ENCODE measurements around the gene EPB41L2.

EPB41L2 gene

DNA sequence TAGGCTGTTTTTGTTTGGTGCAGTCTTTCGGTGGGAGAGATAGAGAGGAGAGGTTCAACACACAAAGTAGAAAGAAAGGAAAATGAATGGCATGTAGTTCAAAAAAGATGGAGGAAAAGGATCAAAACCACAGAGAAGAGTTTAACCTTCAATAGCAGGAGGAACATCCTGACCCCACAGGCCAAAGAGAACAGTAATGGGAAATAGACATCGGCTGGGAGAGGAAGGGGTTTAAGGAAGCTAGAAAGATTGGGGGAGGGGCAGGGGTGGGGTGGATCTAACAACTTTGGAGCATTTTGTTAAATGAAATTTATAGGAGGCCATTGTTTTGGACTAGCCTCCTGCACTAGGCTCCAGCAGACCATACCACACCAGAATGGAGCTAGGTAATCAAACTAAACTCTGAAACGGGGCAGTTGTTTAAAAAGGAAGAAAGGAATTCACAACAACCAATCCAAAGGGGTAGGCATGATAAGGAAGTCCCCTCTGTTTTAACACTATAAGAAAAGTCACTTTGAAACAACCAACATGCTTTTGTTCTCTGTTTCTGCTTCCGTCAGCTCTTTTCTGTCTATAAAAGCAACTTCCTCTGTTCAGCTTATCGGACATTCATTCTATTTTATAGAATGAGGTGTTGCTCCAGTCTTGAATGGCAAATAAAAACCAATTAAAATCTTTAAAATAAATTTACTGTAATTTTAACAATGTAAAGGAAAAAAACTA, 82.6 kb downstream of the EPB41L2 start:
- no peak for DNase-seq (ENCODE audit: low read depth in 2 of 2, low spot score in 1 of 2)

DNA sequence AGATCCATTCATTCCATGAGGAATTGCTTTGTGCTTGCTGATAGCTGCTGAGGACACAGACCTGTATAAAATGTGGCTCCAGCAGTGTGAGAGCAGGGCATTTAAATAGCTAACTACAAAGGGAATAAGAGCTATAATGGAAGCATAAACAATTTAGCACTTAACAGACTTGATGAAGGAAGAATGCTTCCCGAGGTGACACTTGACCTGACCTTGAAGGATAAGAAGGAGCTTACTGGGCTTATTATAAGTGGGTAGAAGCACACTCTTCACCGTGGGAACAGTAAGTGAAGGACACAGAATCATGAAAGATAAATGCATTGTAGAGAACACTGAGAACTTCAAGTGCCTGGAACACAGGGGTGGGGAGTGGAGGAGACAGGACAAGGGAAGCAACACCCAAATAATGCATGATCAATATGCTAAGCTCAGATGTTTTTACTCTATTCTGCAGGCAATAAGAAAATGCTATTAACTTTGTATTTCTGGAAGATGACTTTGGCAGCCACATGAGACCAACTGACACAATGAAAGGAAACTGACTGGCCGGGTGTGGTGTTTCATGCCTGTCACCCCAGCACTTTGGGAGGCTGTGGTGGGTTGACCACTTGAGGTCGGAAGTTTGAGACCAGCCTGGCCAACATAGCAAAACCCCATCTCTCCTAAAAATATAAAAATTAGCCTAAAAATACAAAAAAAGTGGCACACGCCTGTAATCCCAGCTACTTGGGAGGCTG, 84.2 kb downstream of the EPB41L2 start:
- no peak for DNase-seq (ENCODE audit: low read depth in 2 of 2, low spot score in 1 of 2)

DNA sequence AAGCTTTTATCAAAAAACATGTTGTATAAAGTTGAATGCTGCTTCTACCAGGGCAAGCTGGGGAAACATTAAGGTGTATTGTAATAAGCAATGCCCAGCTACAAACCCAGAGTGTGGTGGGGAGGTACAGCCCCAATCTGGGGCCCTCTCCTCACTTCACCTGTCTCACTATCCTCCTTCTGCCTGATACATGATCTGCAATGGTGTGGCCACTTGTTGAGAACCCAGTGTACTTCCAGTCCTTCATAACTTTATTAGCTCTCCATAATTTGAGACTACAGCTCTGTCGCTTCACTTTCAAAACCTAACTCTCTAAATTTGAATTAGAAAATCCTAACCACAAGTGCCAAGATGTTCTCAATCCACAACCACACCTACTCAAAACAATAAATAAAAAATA, 84.9 kb downstream of the EPB41L2 start:
- no peak for DNase-seq (ENCODE audit: low read depth in 2 of 2, low spot score in 1 of 2)

DNA sequence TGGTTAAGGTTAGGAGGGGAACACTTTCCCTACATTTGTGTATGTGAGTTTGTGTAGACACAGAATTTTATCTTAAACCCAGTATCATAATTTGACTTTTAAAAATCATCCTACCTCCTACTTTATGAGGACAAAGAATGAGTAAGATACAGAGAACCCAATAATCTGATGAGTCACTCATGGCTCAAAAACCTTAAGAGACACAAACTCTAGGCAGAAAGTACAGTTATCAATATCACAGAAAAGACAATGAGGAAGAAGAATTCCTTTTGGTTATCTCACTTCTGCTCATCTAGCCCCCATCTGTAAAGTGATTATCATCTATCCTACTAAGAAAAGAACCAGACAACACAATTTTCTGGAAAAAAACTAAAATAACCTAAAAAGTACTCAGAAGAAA, 87.7 kb downstream of the EPB41L2 start:
- DNase-seq (ENCODE audit: low read depth in 2 of 2, low spot score in 1 of 2) = no peak

DNA sequence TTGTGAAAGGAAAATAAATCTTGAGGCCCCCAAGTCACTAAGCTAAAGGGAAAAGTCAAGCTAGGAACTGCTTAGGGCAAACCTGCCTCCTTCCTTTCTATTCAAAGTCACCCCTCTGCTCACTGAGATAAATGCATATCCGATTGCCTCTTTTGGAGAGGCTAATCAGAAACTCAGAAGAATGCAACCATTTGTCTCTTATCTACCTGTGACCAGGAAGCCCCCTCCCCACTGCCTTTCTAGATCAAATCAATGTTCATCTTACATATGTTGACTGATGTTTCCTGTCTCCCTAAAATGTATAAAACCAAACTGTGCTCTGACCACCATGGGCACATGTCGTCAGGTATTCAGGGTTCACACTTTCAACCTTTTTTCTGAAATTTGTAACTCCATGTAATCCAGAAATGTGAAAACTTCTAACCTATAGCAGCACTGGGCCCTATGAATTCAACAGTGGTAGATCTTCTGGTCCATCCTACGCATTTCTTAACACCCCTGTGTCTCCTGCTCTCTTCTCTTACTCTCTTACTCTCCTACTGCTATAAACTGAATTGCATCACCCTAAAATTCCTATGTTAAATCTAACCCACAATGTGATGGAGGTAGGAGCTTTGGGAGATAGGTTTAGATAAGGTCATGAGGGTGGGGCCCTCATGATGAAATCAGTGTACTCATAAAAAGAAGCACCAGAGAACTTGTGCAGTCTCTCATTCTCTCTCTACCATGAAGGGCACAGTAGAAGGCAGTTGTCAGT, 89.3 kb downstream of the EPB41L2 start:
- DNase-seq (ENCODE audit: low read depth in 2 of 2, low spot score in 1 of 2) = no peak

DNA sequence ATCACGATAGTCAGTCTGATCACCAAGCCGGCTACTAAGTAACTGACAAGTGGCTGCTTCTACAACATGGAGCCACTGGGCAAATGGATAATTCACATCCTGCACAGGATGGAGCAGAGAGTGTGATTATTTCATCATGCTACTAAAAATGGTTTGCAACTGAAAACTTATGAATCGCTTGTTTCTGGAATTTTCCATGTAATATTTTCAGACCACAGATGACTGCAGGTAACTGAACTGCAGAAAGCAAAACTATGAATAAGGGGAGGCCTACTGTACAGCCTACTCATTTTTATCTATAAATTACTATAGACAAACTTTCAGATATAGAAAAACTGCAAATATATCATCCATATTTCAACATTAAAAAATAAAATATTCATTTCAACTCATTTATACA, 91.5 kb downstream of the EPB41L2 start:
- no peak for DNase-seq (ENCODE audit: low read depth in 2 of 2, low spot score in 1 of 2)

DNA sequence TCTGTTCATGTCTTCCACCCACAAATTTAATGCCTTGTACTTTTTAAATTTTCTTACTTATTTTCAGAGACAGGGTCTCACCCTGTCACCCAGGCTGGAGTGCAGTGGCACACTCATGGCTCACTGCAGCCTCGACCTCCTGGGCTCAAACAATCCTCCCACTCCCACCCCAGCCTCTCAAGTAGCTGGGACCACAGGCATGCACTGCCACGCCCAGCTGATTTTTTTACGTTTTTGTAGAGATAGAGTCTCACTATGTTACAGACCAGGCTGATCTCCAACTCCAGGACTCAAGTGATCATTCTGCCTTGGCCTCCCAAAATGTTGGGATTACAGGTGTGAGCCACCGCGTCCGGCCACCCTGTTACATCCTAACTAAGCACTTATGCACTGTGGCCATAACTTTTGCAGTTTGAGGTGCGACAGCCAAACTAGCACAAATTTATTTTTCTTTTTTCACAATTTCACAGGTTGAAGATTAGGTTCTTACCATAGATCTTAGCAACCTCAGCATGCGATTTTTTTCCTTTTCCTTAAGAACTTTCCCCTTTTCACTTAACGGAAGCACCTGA, 92.1 kb downstream of the EPB41L2 start:
- DNase-seq (ENCODE audit: low read depth in 2 of 2, low spot score in 1 of 2) = no peak

DNA sequence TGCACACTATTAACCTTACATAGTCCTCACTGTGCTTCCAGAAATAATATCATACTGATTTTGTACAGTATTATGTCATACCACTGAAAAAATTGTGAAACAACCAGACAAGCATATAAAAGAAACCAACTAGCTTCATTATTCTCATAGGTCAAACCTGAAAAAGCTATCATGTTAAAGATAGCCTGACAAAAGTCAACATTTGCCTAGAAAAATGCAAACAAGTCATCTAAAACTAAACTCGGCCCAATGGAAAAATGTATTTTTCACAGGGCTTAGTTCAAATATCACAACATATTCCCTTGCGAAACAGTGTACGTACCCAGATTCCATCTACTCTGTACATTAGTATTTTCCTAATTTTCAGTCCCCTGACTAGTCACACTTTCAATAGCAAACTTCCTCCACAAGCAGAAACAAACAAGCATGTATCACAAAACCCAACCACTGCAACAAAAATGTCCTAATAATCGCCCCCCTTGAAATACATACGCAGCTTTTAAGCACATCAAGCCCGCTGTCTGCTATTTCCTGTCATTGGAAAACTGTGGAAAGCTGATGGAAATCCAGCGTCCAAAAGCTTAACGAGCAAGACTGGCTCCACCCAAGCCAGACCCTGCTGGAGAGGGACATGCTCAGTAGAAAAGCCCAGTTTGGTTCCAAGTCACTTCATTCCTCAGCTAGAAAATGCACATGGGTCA, 93.1 kb downstream of the EPB41L2 start:
- DNase-seq (ENCODE audit: low read depth in 2 of 2, low spot score in 1 of 2) = no peak

DNA sequence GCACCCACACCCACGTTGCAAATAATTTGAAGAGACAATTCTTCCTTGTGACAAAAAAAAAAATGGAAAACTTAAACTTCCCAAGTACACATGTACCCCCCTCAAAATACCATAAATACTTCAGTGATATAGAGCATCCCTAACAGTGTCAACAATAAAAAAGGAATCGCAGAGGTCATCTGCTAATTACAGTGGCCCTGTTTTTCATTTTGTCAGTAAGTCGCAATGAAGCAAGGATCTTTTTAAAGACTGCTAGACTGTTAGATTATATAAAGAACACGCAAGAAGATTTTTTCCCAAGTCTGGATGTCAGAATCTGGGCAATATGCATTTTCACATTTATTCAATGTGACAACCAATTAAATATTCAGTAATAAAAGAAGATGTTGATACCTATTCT, 93.9 kb downstream of the EPB41L2 start:
- no peak for DNase-seq (ENCODE audit: low read depth in 2 of 2, low spot score in 1 of 2)

DNA sequence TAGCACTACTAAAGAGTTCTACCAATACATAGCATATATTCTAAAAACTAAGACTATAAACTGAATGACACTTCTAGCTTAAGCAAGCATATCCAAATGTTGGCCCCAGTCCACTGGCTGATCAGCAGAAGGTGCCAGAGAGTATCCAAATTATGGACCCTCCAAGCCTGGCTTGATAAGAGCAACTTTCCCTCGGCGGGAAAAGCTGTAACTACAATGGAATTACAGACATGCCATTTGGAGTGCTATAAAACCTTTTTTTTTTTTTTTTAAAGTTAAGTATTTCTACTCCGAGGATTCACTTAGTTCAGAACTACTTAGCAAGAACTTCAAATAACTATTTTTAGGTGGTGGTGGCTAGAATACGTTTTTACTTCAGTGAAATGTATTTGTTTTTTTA, 94.6 kb downstream of the EPB41L2 start:
- DNase-seq (ENCODE audit: low read depth in 2 of 2, low spot score in 1 of 2) = no peak

DNA sequence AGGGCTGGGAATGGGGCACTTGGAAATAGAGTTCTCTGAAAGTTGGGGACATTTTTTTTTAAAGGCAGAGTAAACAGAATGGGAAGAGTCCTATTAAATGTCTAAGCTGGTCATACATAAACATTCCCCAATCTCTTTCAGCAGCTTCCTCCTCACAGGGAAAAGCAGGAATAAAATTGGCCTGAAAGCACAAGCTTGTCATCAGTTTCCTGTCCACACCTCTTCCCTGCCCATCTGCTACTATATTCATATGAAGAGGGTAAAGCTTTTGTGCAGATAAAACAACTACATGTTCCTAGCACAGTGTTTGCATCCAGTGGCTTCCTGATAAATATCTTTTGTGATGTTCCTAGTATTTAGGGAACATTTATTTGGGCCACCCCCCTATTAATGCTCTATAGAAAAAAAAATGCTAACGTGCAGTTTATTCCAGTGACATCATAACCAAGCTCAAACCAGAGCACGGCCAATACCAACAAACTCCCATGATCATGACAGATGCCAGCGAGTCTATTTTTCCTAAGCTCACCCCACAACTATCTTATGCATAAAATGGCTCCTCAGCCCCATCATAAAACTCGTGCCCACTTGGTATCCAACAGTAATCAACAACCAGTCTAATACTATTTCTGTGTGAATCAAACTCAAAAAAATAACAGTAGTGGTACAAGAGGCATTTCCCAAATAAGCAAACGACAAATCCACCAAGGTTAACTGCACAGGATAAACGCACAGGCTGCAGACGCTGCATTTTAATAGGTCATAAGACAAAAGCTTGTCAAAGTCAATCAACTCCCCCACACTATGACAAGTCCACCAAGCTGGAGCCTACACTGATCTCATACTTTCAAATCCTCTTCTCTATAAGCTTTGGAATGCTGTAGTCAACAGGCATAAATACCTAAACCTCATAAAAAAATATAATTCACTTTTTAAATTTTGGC, 95.3 kb downstream of the EPB41L2 start:
- no peak for DNase-seq (ENCODE audit: low read depth in 2 of 2, low spot score in 1 of 2)

DNA sequence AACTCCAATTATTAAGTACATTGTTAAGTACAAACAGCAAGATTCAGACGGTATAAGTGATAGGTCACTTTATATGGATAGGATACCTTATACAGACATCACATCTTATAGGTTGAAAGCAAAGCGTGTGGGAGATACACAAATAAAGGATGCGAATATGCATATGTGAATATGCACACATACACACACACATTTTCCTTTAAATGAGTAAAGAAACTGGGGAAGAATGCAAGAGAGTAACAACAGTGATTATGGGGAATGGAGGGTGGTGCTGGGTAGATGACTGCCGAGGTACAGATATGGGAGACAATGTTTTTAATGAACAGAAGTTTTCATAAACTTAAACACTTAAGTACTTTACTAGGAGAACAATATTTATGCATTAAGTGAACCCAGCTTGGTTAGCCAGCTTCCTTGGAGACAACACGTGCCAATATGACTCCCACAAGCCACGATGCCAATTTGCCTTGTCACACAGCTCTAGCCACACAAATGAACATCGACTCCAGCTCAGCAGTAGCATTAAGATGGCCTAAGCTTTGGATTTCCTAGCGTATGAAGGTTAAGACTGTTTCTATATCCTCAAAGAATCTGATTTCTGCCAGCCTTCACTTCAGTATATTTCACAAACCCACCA, 96.6 kb downstream of the EPB41L2 start:
- no peak for DNase-seq (ENCODE audit: low read depth in 2 of 2, low spot score in 1 of 2)

DNA sequence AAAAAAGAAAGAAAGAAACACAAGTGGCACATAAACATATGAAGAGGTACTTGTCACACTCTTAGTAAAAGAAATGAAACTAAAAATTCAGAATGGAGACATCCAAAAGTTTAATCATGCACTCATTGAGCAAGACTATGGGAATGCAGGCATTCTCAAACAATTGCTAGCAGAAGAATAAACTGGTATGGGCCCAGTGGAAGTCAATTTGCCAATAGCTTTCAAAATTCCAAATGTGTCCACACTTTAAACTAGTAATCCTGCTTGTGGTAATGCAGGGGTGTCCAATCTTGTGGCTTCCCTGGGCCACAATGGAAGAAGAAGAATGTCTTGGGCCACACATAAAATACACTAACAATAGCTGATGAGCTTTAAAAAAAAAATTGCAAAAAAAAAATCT, 97.4 kb downstream of the EPB41L2 start:
- DNase-seq (ENCODE audit: low read depth in 2 of 2, low spot score in 1 of 2) = no peak

DNA sequence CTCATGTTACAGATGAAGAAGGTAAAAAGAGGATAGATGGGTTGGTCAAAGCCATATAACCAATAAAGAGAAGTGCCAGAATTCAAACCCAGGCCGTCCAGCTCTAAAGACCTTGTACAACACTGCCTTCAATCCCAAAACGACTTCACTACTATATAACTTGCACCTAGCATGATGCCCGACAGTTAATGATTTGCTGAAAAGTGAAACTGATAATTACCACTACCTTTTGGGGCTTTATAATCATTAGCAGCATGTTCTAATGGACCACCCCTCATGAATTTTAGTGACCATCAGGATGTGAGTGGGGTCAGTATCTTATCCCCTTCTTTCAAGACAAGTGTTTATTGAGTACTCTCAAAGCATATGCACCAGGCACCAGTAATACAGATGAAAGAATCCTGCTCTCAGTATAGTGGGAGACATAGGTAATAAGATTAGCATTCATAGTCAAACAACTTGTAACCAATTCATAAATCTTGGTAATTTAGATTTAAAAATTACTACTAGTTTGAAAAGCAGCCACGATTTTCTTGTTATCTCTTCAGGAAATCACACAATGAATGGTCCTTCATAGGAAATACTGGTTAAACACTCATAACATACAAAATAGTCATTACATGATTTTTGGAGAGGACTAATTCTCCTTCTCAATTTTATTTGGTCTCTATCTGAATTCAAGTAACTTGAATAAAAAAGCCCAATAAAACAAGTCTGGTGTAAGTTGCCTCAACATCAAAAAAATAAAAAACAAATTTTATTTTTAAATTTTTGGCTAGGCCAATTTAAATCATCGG, 98.0 kb downstream of the EPB41L2 start:
- DNase-seq (ENCODE audit: low read depth in 2 of 2, low spot score in 1 of 2) = no peak

DNA sequence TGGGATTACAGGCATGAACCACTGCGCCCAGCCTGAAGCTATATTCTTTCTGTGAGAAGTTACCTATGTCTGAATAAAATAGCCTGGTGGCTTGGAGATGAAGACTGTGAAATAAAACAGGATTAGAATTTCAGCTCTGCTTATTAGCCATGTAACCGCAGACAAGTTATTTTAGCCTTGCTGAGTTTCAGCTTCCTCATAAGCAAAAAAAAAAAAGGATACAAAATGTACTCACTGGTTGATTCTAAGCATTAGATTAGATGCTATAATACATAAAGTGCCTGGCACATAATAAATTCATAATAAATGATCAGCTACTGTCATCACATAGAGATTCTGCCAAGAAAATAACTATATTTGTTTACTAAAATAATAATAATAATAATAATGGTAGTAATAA, 98.8 kb downstream of the EPB41L2 start:
- DNase-seq (ENCODE audit: low read depth in 2 of 2, low spot score in 1 of 2) = no peak

DNA sequence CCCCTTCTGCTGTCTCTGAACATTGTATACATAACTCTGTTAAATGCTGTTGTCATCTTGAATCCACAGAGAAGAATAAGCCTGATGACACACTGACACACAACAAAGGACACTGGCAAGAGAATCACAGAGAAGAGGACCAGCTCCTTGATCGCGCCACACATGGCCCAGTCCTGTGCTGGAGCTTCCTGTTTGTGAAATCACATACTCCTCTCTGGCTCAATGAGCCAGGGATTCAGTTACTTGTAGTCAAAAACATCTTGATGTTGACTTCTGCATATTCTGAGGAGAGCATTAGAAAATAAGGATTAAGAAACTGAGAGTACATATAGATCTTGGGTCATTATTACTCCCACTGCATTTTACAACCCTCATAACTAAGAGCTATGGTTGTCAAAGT, 100.1 kb downstream of the EPB41L2 start:
- no peak for DNase-seq (ENCODE audit: low read depth in 2 of 2, low spot score in 1 of 2)

DNA sequence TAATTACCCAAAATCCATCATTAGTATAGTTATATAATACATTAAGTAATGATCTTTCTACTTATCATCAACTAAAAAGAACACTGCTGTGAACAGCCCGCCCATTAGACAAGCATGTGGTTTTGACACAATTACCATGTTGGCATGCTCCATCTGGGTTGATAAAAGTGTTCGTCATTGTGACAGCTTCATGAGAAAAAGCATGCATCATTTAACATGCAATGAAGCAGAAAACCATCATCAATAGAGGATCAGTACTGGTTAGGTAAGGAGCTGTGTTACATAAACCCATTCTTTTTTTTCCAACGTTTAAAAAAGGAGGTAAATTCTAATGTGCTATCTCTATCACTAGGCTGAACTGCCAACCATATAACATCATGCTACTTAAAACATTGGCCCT, 101.9 kb downstream of the EPB41L2 start:
- no peak for DNase-seq (ENCODE audit: low read depth in 2 of 2, low spot score in 1 of 2)

DNA sequence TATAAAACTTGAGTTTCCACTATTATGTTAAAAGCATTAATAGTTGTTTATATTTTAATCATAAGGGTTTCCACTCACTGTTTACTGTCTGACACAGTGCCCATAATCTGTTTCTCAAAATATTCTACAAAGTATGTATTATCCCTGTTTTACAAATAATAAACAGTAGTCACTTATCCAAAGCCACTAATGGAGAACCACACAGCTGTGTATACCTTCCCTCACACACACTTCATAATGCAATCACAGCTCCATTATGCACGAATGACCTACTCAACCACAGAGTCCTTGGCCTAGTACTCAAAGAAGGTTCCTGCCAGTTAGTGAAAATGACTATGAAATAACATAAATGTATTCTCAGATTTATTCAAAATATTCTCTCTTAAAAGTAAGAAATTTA, 103.1 kb downstream of the EPB41L2 start:
- no peak for DNase-seq (ENCODE audit: low read depth in 2 of 2, low spot score in 1 of 2)

DNA sequence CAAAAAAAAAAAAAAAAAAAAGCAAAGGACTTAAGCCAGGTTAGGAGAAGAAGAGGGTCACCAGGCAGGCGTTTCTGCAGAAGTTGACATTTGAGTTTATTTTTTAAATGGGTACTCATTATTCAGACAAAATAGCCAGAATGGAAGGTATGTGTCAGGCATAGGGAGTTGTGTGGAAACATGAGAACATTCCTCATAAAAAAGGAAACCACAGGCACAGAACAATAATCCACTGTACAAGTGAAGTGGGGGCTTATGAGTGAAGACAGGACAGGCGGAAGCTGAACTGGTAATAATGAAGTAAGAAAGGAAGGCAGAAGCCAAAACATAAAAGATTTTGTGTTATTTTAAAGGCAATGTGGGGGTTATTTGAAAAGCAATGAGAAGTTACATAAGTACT, 104.6 kb downstream of the EPB41L2 start:
- no peak for DNase-seq (ENCODE audit: low read depth in 2 of 2, low spot score in 1 of 2)
